Panc1 (cell line): ENCODE data around the gene SMAD3.

Experiments used
- CTCF ChIP-seq: fragments of 450-650 bp; IDR thresholded peaks from 2 replicates; pipeline ENCODE4 v1.5.1; 2017; ENCODE audit warnings: mild to moderate bottlenecking
- POLR2AphosphoS5 ChIP-seq: IDR thresholded peaks from 2 replicates; pipeline ENCODE4 v1.6.1; 2012; ENCODE audit warnings: mild to moderate bottlenecking, low read depth, low read length, moderate library complexity
- REST ChIP-seq, 2 experiments: IDR thresholded peaks; 2 replicates each; pipeline ENCODE4 v1.6.1; 2011 to 2012; ENCODE audit warnings: low read depth in 2 of 2, control low read depth in 1 of 2, low read length in 1 of 2, mild to moderate bottlenecking in 1 of 2, moderate library complexity in 1 of 2; ENCODE audit not compliant: insufficient read depth in 1 of 2

- TF ChIP-seq CTCF (no peak), POLR2AphosphoS5 (no peak; the same call in 1 of the 2 replicates), REST (IDR thresholded peaks at IDR 0.05; ENCODE audit: insufficient read depth in 1 of 2, low read depth in 2 of 2, low read length in 1 of 2) (no peak)
Observed at GRCh38 chr15:67070892-67071664, 5.7 kb downstream of the SMAD3 start.
